HG03095 (cell line): Measurements from ENCODE around the gene HSPB9.

Source experiments
- ATAC-seq: cut with Tn5 transposase; IDR thresholded peaks from one replicate; pipeline ENCODE4 v1.9.1; 2021; ENCODE audit warnings: moderate library complexity; ENCODE audit not compliant: unreplicated experiment

The HSPB9 gene

DNA sequence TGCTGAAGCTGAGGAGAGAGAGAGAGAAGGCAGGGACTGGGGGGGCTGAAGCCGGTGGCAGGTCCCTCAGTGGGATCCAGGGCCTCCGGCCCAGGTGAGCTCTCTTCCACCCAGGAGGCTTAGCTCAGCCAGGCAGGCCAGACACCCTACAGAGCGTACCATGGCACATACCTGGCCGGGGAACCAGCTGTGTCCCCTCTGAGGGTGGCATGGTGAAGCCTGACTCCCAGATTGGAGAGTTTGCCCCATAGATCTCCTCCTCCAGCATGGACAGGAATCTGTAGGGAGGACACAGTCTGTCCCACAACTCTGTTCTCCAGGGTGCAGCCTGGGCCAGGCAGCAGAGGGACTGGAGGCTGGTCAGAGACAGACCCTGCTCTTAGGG lies 4.5 kb upstream of the HSPB9 start:
- no peak for ATAC-seq

GRCh38 chr17:42118545-42118944 lies 4.1 kb upstream of the HSPB9 start:
- no peak for ATAC-seq

GRCh38 chr17:42119301-42119700 lies 3.3 kb upstream of the HSPB9 start:
- no peak for ATAC-seq

- ATAC-seq, result no peak
These were observed 2.3 kb upstream of the HSPB9 start for GRCh38 chr17:42120161-42120769.

DNA sequence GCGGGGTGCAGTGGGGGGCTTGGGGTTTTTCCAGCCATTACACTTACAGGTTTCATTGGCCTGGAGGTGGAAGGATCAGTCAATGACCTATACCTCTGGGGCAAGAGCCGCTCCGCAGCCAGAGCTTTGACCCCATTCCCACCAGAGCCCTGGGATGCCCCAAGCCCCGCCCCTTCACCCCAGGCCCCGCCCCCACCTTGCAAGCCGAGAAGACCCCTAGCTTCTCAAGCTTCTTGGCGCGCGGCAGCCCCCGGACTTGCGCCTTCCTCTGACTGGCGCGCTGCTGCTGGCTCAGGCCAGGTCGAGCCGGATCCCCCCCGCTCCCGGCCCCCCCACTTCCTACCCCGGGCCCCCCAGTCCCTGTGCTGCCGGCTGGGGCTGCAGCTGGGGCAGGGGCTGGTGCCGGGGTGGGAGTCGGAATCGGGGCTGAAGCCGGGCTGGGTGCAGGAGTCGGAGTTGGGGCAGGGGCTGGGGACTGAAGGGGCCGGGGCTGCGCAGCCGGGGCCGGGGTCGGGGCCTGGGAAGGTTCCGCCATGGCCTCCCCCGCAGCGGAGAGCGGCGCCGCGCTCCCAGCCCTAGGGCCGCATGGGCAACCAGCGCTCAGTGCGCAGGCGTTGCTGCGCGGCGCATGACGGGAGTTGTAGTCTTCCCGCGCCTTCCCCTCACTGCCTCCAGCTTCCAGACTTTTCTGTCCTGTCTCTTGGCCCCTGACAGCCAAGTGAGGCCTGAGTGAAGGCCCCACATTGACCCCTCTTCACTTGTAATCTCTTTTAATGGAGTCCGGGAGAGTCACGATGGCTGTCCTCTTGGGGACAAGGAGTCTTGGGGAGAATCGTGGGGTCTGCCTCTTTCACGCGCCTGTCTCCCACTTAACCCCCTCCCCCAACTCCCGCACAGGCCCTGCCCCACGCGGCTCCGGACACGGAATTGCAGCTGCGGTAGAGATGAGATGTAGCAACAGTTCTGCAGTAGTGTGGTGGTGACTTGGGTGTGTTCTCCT lies 1.5 kb upstream of the HSPB9 start, which contains the start of gene KAT2A:
KAT2A (minus strand) TSS at position 598 of the 1,000 bp plus-strand sequence; CDS start at position 535, 63 bp downstream.
- no peak for ATAC-seq

DNA sequence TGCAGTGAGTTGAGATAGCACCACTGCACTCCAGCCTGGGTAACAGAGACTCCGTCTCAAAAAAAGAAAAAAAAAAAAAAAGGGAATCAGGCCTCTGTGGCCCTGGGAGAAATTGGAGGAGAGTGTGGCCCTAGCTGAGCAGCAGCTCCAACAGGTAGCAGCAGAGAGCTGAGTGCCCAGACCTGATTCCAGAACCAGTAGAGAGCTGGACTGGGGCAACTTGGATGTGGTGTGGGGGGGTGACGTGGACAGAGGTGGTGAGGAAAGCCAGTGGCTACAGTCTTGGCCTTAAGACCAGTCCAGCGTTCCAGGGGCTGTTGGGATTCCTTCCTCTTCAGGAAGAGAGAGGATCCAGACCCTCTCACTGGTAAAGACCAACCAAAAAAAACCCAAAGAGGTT lies 1.7 kb downstream of the HSPB9 start:
- no peak for ATAC-seq

- no peak for ATAC-seq
These were observed 3.0 kb downstream of the HSPB9 start for GRCh38 chr17:42125565-42125964.

DNA sequence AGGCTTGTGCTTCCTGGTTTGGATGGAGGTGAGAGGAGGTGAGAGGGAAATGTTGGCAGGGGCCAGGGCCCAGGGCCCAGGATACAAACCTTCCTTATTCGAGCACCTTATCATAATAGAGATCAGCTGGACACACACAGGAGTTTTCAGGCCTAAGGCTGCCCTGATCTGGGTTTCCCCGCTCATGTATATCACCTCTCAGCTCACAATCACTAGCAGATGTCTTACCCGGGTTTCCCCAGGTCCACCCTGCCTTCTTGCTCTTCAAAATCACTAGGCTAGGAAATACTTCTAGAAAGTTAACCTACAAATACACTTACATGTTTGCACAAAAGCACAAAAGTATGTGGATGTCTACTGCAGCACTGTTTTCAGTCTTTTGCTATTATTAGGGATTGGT lies 4.2 kb downstream of the HSPB9 start:
- no peak for ATAC-seq

- ATAC-seq, result no peak
These were observed 4.8 kb downstream of the HSPB9 start for GRCh38 chr17:42127414-42127813.

- ATAC-seq, result no peak
These were observed 6.7 kb downstream of the HSPB9 start for GRCh38 chr17:42129109-42129837.

GRCh38 chr17:42130310-42130936 lies 7.8 kb downstream of the HSPB9 start:
- no peak for ATAC-seq

DNA sequence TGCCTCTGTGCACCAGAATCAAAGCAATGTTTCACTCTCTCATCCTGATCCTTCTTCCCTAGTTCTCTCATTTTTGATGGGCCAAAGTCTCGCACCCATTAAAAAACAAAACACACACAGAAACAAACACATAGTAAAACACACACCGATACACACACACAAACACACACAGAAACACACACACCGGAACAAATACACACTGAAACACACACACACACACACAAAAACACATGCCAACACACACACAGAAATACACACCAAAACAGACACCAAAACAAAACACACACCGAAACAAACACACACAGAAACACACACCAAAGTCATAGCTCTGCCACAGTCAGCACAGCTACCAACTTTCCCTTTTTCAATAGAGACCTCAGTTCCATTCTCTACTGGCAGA lies 8.6 kb downstream of the HSPB9 start:
- no peak for ATAC-seq

DNA sequence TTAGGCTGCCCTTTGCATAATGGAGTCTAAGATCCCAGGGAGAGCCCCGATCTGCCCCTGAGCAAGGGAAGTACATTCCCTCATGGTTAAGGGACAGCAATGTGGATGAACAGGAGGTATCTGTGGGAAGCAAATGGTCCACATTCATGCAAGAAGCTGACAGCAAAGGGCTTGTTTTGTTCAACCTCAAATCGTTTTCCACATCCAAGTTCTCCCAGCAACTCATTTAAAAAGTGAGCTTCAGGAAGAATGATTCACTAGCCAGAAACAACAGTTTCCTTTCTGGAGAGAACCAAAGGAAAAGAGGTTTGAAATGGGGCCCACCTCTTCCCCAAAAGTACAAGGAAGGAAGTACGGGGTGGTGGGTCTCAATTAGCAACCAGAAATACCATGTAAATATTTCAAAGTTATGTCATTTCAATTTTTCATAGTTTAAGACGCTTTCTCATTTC lies 9.4 kb downstream of the HSPB9 start:
- ATAC-seq, result no peak

DNA sequence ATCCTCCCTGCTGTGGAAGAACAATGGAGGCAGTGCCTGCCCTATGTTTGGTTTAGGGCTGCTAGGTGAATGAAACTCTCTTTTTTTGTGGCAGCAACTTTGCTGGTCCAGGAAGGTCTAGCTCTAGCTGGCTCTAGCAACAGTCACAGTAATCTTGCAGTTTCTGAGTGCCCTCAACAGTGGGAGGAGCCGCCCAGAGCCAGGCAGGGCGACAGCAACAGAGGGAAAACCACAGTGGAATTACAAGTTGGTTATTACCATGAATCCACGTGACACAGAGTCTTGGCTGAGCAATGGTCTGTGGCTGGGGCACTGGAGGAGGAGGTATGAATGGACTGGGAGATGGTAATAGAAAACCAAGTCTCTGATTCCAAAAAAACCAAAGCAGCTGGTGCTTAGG lies 10.3 kb downstream of the HSPB9 start:
- peak; percentile 23 for ATAC-seq

DNA sequence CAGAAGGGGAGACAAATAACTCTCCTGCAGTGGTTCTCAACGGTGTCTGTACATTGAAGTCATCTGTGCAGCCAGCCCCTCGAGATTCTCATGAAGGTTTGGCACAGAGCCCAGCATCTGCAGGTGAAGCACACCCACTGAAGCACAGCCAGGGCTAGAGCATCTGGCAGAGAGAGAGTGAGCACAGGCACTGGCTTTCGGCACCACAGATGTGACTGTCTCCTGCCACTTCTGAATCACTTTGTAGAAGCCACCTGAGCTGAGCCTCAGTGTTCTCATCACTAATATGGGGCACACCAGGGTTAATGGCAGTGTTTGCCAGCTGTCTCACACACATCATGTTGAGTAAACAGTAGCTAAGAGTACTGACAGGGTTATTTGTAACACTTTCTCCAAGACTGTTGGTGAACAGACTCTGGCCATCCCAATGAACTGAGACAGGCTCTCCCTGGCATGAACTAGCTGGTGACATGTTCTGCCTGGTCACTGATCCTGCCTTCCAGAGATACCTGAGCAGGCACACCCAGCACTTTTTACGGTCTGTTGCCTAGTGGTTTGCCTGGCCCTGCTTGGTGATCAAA lies 10.9 kb downstream of the HSPB9 start:
- peak; percentile 54 for ATAC-seq

- ATAC-seq, result no peak
These were observed 12.5 kb downstream of the HSPB9 start for GRCh38 chr17:42135151-42135550.

DNA sequence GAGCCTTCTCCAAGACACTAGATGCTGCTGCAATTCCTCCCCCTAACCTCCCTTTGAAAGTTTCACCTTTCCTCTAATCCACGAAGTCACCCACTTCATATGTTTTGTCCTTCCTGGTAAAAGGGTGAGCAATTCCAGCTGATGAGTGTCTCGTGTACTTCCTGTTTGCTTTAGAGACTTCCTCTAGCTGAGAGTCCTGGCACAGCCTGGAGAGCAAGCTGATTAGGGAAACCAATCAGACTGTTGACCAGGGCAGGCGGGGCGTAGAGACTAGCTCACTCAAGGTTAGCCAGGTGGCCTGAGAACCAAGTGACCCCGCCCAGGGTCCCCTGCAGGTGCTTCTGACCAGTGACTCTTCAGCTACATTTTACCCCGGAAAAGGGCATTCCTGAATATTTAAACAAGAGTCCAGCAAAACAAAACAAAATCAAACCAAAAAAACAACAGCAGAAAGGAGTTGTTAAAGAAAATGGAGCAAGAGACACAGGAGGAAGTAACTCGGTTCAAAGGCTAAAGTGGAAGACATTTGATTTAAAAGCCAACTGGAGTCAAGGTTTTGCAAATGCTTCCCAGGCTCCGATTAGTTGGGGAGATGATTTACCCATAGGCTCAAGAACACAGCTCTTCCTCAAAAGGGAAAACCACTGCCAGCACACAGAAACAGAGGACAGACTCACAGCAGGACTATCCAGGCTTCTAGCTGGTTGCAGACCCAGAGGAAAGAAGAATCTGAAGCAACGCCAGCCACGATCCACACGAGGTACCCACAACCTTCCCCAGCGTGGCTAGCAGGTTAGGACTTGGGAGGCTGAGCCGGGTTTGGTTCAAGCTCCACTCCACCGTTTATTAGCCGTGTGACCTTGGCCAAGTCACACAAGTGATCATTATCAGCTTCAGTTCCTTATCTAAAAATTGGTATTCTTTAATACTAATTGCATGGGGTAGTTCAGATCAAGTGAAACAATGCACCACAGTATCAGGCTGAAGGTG lies 13.4 kb downstream of the HSPB9 start:
- ATAC-seq, result no peak

GRCh38 chr17:42136654-42137051 lies 14.0 kb downstream of the HSPB9 start:
- ATAC-seq, result no peak

GRCh38 chr17:42138749-42139492 lies 16.3 kb downstream of the HSPB9 start:
- ATAC-seq, result no peak
